Measurements from ENCODE around the gene BCS1L.

- no peak for TF ChIP-seq EZH2 (IDR thresholded peaks at IDR 0.05; ENCODE audit: insufficient read depth, poor library complexity, severe bottlenecking)
- TF ChIP-seq EZH2phosphoT487 (IDR thresholded peaks at IDR 0.05; ENCODE audit: insufficient read depth, low read depth) = no peak
Observed at GRCh38 chr2:218648088-218648786, 11.2 kb upstream of the BCS1L start.
